ENCODE measurements around the gene SCUBE3.

DNA sequence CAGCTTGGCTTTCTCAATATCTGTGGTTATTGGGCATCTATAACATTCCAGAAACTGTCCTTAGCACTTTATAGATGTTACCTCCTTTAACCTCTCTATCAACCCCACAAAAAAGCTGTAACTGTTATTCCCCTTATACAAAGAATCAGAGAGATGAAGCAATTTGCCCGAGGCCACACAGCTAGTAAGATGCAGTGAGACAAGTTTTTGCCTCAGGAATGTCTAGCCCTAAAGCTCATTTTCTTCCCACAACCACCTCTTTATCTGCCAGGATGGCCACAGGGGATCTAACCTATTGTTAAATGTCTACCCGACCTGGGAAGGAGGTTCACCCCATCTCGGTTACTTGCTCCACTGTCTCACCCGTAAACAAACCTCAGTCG is 40.7 kb upstream of the SCUBE3 start:
- no peak for TF ChIP-seq EZH2 (IDR thresholded peaks at IDR 0.05; ENCODE audit: insufficient read depth, poor library complexity, severe bottlenecking)
- no peak for TF ChIP-seq EZH2phosphoT487 (IDR thresholded peaks at IDR 0.05; ENCODE audit: insufficient read depth, low read depth)

All from GM23248 (cell line).